Right lobe of liver (tissue), 4 donors: ENCODE results near the gene RXFP1.

Experiments used
- POLR2A ChIP-seq: fragments of 450-650 bp; IDR thresholded peaks from one replicate; pipeline ENCODE4 v1.6.1; 2017; ENCODE audit warnings: antibody characterized with exemption, mild to moderate bottlenecking
- TF ChIP-seq, protein P1 (sequence below), 4 donors: fragments of 200-600 bp in 3 of 4; fragments of 450-650 bp in 1 of 4; IDR thresholded peaks; one replicate each; pipeline versions ENCODE4 v1.5.1 to v1.8.0; 2016 to 2022; ENCODE audit warnings: antibody characterized with exemption in 4 of 4, mild to moderate bottlenecking in 2 of 4
- donor health status: DM: no; HTN: no; CAD: no.
- donor health status: DM: no; HTN: no; CAD: no.
- donor health status: DM: no; HTN: yes; CAD: no.

DNA sequence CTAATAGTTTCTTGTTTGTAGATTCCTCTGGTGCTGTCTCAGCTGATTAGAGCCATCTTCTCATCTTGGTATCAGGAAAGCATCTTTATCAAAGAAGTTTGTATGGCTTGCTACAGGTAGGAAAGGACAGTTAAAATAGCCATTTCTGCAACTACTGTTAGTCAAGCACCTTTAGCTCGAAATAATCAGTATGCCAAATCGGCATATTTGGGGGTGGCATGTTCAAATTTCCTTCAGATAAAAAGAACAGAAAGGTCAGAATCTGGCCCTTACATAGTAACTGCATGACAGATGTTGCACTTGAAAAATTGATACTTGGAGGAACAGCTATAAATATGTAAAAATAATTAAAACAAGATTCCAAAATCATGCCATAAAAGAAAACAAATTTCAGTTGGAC lies 145.2 kb downstream of the RXFP1 start:
- TF ChIP-seq, protein P1, sequence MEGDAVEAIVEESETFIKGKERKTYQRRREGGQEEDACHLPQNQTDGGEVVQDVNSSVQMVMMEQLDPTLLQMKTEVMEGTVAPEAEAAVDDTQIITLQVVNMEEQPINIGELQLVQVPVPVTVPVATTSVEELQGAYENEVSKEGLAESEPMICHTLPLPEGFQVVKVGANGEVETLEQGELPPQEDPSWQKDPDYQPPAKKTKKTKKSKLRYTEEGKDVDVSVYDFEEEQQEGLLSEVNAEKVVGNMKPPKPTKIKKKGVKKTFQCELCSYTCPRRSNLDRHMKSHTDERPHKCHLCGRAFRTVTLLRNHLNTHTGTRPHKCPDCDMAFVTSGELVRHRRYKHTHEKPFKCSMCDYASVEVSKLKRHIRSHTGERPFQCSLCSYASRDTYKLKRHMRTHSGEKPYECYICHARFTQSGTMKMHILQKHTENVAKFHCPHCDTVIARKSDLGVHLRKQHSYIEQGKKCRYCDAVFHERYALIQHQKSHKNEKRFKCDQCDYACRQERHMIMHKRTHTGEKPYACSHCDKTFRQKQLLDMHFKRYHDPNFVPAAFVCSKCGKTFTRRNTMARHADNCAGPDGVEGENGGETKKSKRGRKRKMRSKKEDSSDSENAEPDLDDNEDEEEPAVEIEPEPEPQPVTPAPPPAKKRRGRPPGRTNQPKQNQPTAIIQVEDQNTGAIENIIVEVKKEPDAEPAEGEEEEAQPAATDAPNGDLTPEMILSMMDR (IDR thresholded peaks at IDR 0.05), result no peak
- TF ChIP-seq POLR2A, result no peak
